Natural killer cell (primary cell): ENCODE results near the gene KIF6. TPM values are rescaled to one million over a fixed set of nuclear protein-coding genes. Genes with fewer than 3 reads are reported as not detected.

Experiments
- ATAC-seq, 3 donors: fragments of 150-1000 bp in 2 of 3; fragments of 200-7000 bp in 1 of 3; cut with Tn5 transposase; 1 replicate in 1 of 3; 2 replicates in 2 of 3; pipeline ENCODE4 v1.10.0; 2021; ENCODE audit warnings: mild to moderate bottlenecking in 2 of 3, moderate library complexity in 2 of 3
- DNase-seq, 2 donors: peaks; one replicate each; pipeline versions ENCODE4 v3.0.0 to v3.0.0-alpha.2; 2013 to 2021; ENCODE audit warnings: mixed read lengths in 1 of 2
- H3K27ac ChIP-seq: one replicate; pipeline ENCODE4 v1.5.1; 2013; ENCODE audit warnings: mild to moderate bottlenecking, low read length
- H3K27me3 ChIP-seq: one replicate; pipeline ENCODE4 v1.6.1; 2013; ENCODE audit warnings: low read length; ENCODE audit not compliant: control insufficient read depth, insufficient read depth
- H3K36me3 ChIP-seq: one replicate; pipeline ENCODE4 v1.6.1; 2013; ENCODE audit warnings: low read length; ENCODE audit not compliant: control insufficient read depth, insufficient read depth
- H3K4me1 ChIP-seq: one replicate; pipeline ENCODE4 v1.6.1; 2013; ENCODE audit warnings: low read length; ENCODE audit not compliant: control insufficient read depth, insufficient read depth
- H3K4me3 ChIP-seq: one replicate; pipeline ENCODE4 v1.5.1; 2013; ENCODE audit warnings: low read length
- H3K9me3 ChIP-seq: one replicate; pipeline ENCODE4 v1.6.1; 2013; ENCODE audit warnings: low read length; ENCODE audit not compliant: control insufficient read depth, insufficient read depth
- H3K27ac Mint-ChIP-seq, 2 donors: one replicate each; pipeline ENCODE4 v1.8.0; 2022; ENCODE audit warnings: mild to moderate bottlenecking in 2 of 2, mixed read lengths in 2 of 2, moderate library complexity in 1 of 2
- H3K27me3 Mint-ChIP-seq, 2 donors: one replicate each; pipeline ENCODE4 v1.8.0; 2022; ENCODE audit warnings: low read depth in 2 of 2, mixed read lengths in 2 of 2
- H3K36me3 Mint-ChIP-seq: one replicate; pipeline ENCODE4 v1.8.0; 2022; ENCODE audit warnings: mixed read lengths
- H3K4me1 Mint-ChIP-seq, 2 donors: one replicate each; pipeline ENCODE4 v1.8.0; 2022; ENCODE audit warnings: mixed read lengths in 2 of 2
- H3K4me3 Mint-ChIP-seq: one replicate; pipeline ENCODE4 v1.8.0; 2022; ENCODE audit warnings: mild to moderate bottlenecking, moderate library complexity, mixed read lengths
- H3K9me3 Mint-ChIP-seq, 2 donors: one replicate each; pipeline ENCODE4 v1.8.0; 2022; ENCODE audit warnings: mixed read lengths in 2 of 2
- WGBS: methylation state at CpG from one replicate; pipeline ENCODE4 v1.1.7; 2013; ENCODE audit warnings: missing lambda C conversion rate; ENCODE audit not compliant: insufficient coverage; 5-methylcytosine and 5-hydroxymethylcytosine counted together
- intact Hi-C: fragments of 100-400 bp; cut with micrococcal nuclease; formaldehyde crosslinking; loops from one replicate; pipeline ENCODE4 v1.14.2; 2022
- total RNA-seq, 4 donors: library from RNA; stranded (reverse); fragments of 120-200 nt in 1 of 4; gene quantifications; one replicate each; pipeline versions ENCODE4 v1.2.3 to v1.2.4, GENCODE V29; 2013 to 2022
- TF ChIP-seq, protein P1 (sequence below): fragments of 200-600 bp; IDR thresholded peaks from one replicate; pipeline ENCODE4 v1.8.0; 2022; ENCODE audit warnings: antibody characterized with exemption

KIF6 gene
- total RNA-seq, 3 donors from 2014 or later (not counting 1 experiment from before 2014, with no cell fraction given): not detected

DNA sequence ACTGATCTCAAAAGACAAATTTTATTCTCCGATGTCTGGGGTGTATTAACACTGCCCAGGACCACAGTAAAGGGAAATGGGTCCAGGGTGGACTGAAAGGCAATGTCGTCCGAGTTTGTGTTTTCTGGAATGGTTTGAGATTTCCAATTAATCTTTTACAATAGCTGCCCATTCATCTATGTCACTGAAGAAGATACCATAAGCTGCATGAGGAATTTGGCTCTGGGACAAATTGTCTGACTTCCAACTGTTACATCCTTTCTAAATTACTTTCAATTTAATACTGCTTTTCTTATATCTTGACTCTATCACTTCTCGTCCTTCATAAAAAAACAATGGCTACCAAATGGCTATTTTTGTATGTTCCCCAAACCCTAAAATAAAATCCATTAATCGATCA is 272.0 kb downstream of the KIF6 start:
- ATAC-seq: no peak
- intact Hi-C loops: no loop called here
- Mint-ChIP-seq H3K4me1 (no peaks in the 10 kb centered on the region), H3K36me3 (peaks cover 8% of the 10 kb centered on the region), H3K27me3 (peaks cover 17 to 31% of the 10 kb centered on the region in 2 donors), H3K4me3 (no peak overlapping the region), H3K27ac (no peak overlapping the region), H3K9me3 (peaks cover 4 to 5% of the 10 kb centered on the region in 2 donors)
- DNase-seq: no peak
- Histone ChIP-seq H3K27me3 (no peaks in the 10 kb centered on the region), H3K36me3 (no peaks in the 10 kb centered on the region), H3K27ac (no peak overlapping the region), H3K9me3 (no peaks in the 10 kb centered on the region), H3K4me1 (no peaks in the 10 kb centered on the region), H3K4me3 (no peak overlapping the region)
- TF ChIP-seq, protein P1, sequence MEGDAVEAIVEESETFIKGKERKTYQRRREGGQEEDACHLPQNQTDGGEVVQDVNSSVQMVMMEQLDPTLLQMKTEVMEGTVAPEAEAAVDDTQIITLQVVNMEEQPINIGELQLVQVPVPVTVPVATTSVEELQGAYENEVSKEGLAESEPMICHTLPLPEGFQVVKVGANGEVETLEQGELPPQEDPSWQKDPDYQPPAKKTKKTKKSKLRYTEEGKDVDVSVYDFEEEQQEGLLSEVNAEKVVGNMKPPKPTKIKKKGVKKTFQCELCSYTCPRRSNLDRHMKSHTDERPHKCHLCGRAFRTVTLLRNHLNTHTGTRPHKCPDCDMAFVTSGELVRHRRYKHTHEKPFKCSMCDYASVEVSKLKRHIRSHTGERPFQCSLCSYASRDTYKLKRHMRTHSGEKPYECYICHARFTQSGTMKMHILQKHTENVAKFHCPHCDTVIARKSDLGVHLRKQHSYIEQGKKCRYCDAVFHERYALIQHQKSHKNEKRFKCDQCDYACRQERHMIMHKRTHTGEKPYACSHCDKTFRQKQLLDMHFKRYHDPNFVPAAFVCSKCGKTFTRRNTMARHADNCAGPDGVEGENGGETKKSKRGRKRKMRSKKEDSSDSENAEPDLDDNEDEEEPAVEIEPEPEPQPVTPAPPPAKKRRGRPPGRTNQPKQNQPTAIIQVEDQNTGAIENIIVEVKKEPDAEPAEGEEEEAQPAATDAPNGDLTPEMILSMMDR: no peak
- WGBS: 94% methylated on average over 4 of the region's 5 CpGs

DNA sequence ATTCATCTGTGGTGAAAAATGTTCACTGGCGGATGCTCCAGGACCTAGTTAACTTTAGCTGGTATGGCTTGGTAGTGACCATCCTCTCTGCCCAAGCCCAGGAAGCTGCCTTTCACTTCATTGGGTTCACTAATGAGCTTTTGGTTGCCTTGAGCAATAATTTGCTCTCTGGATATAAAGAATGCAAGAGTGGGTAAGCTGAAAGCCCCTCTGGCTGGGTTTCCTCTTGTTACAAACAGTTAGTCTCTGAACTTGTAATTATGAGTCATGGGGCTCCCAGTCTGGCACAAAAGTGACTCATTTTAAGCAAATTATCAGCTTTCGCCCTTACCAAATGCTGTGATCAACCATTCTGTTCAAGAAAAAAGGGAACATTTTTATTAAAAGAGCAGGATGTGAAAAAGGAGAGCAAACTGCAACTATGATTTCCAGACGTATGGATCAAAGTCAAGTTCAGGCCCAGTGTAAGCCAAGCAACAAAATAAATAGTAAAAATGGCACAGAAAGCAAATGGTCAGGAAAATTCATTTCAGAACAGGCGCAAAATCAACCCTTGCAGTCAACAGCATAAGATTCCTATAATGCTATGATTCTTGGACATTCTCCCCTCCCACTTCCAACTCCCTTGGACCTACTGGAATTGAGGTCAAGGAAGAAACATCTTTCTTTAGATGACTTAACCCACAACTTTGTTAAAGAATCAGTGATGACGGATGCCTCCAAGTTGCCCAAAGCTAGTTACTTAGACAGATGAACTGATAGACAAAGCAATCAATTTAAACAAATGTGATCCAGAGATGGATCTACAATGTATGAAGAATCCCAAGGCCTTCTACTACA is 272.7 kb downstream of the KIF6 start:
- H3K4me3 Mint-ChIP-seq: no peak overlapping the region
- H3K9me3 Mint-ChIP-seq: peaks cover 4 to 5% of the 10 kb centered on the region in 2 donors
- no peaks in the 10 kb centered on the region for H3K36me3 ChIP-seq
- peaks cover 17 to 32% of the 10 kb centered on the region in 2 donors for H3K27me3 Mint-ChIP-seq
- 91% methylated on average over 5 of the region's 5 CpGs for WGBS
- H3K27ac Mint-ChIP-seq: no peak overlapping the region
- no peaks in the 10 kb centered on the region for H3K4me1 Mint-ChIP-seq
- H3K27me3 ChIP-seq: no peaks in the 10 kb centered on the region
- no peak overlapping the region for H3K4me3 ChIP-seq
- ATAC-seq (no peak), DNase-seq (no peak)
- no peak overlapping the region for H3K27ac ChIP-seq
- no peaks in the 10 kb centered on the region for H3K9me3 ChIP-seq
- no peaks in the 10 kb centered on the region for H3K4me1 ChIP-seq
- intact Hi-C loops: no loop called here
- peaks cover 8% of the 10 kb centered on the region for H3K36me3 Mint-ChIP-seq
- TF ChIP-seq, protein P1: no peak

DNA sequence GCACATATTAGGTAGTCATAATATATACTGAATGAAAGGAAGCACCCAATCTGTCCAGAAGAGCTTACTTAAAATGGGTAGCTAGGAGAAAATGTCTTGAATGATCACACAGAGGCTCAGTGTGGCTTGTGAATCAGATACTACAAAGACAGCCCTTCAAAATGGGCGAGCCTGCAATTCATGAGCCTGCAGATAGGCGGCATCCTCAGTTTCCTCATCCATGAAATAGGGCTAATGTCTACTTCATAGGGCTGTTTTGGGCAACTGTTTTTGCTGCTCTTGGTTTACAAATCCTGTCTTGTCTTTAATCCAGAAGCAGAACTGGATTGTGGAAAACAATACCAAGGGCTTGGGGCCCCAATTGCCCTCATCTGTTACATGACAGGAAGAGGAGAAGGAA is 273.4 kb downstream of the KIF6 start:
- TF ChIP-seq, protein P1: no peak
- DNase-seq: no peak
- Histone ChIP-seq H3K9me3 (no peaks in the 10 kb centered on the region), H3K4me3 (no peak overlapping the region), H3K27me3 (no peaks in the 10 kb centered on the region), H3K4me1 (no peaks in the 10 kb centered on the region), H3K27ac (no peak overlapping the region), H3K36me3 (no peaks in the 10 kb centered on the region)
- WGBS: 91% methylated on average over 2 of the region's 2 CpGs
- Mint-ChIP-seq H3K27me3 (peaks cover 19 to 32% of the 10 kb centered on the region in 2 donors), H3K36me3 (peaks cover 8% of the 10 kb centered on the region), H3K27ac (no peak overlapping the region), H3K4me3 (no peak overlapping the region), H3K9me3 (peaks cover 4 to 5% of the 10 kb centered on the region in 2 donors), H3K4me1 (no peaks in the 10 kb centered on the region)
- ATAC-seq: no peak
- intact Hi-C loops: no loop called here
